Osteoblast (primary cell): ENCODE data around the gene NR2F1-AS1. TPM values are rescaled to one million over a fixed set of nuclear protein-coding genes. Genes with fewer than 3 reads are reported as not detected.

Experiments
- DNase-seq: peaks from one replicate; pipeline ENCODE4 v3.0.0; 2011; ENCODE audit warnings: low spot score, mixed read lengths; ENCODE audit not compliant: insufficient read length; ENCODE audit errors: missing footprints
- H2AFZ ChIP-seq: 2 replicates; pipeline ENCODE4 v1.6.0; 2011; ENCODE audit warnings: mild to moderate bottlenecking, low read length
- H3K27ac ChIP-seq: 2 replicates; pipeline ENCODE4 v1.5.1; 2011; ENCODE audit warnings: mild to moderate bottlenecking, low read depth, low read length, moderate library complexity
- H3K27me3 ChIP-seq: 2 replicates; pipeline ENCODE4 v1.6.0; 2012; ENCODE audit warnings: mild to moderate bottlenecking, control low read depth, inconsistent platforms, low read length, moderate library complexity; ENCODE audit not compliant: insufficient read depth
- H3K36me3 ChIP-seq: 2 replicates; pipeline ENCODE4 v1.5.1; 2011; ENCODE audit warnings: mild to moderate bottlenecking, low read length, control low read depth, moderate library complexity; ENCODE audit not compliant: insufficient read depth
- H3K4me1 ChIP-seq: 2 replicates; pipeline ENCODE4 v1.5.1; 2011; ENCODE audit warnings: mild to moderate bottlenecking, low read length, control low read depth, moderate library complexity; ENCODE audit not compliant: insufficient read depth
- H3K4me2 ChIP-seq: 2 replicates; pipeline ENCODE4 v1.6.0; 2011; ENCODE audit warnings: mild to moderate bottlenecking, low read length; ENCODE audit not compliant: insufficient read depth
- H3K4me3 ChIP-seq: fragments of 200-600 bp; sonication (generic); 3 replicates; pipeline ENCODE4 v1.5.1; 2012; ENCODE audit warnings: mild to moderate bottlenecking, low read length, inconsistent platforms; ENCODE audit not compliant: insufficient read depth
- H3K79me2 ChIP-seq: 2 replicates; pipeline ENCODE4 v1.6.0; 2012; ENCODE audit warnings: mild to moderate bottlenecking, low read length, control low read depth, inconsistent platforms; ENCODE audit not compliant: insufficient read depth
- H3K9me3 ChIP-seq: 2 replicates; pipeline ENCODE4 v1.5.1; 2011; ENCODE audit warnings: low read depth, low read length, control low read depth
- H4K20me1 ChIP-seq: 2 replicates; pipeline ENCODE4 v1.6.0; 2012; ENCODE audit warnings: mild to moderate bottlenecking, low read length, control low read depth; ENCODE audit not compliant: insufficient read depth
- CTCF ChIP-seq: IDR thresholded peaks from 2 replicates; pipeline ENCODE4 v1.5.1; 2011; ENCODE audit warnings: mild to moderate bottlenecking, low read depth, low read length, moderate library complexity; ENCODE audit errors: extremely low read depth
- total RNA-seq: library from RNA; depleted of rRNA; stranded (reverse); fragments of >200 nt; gene quantifications from 2 replicates; pipeline ENCODE4 v1.2.3, GENCODE V29; 2012

Gene NR2F1-AS1
- total RNA-seq, 1 donor: 15.9 TPM

- H3K4me1 ChIP-seq: no peaks in the 10 kb centered on the region
- DNase-seq: no peak
- H2AFZ ChIP-seq: no peak overlapping the region
- no peaks in the 10 kb centered on the region for H4K20me1 ChIP-seq
- no peaks in the 10 kb centered on the region for H3K79me2 ChIP-seq
- TF ChIP-seq CTCF: no peak
- no peak overlapping the region for H3K4me3 ChIP-seq
- H3K36me3 ChIP-seq: no peaks in the 10 kb centered on the region
- no peak overlapping the region for H3K4me2 ChIP-seq
- H3K27me3 ChIP-seq: no peaks in the 10 kb centered on the region
- no peaks in the 10 kb centered on the region for H3K9me3 ChIP-seq
- H3K27ac ChIP-seq: no peak overlapping the region
Observed at GRCh38 chr5:93384026-93384425, 197.0 kb downstream of the NR2F1-AS1 start.

- Histone ChIP-seq H3K79me2 (no peaks in the 10 kb centered on the region), H2AFZ (no peak overlapping the region), H3K9me3 (no peaks in the 10 kb centered on the region), H3K36me3 (no peaks in the 10 kb centered on the region), H3K27me3 (no peaks in the 10 kb centered on the region), H3K27ac (no peak overlapping the region), H3K4me2 (no peak overlapping the region), H4K20me1 (no peaks in the 10 kb centered on the region), H3K4me3 (no peak overlapping the region), H3K4me1 (no peaks in the 10 kb centered on the region)
- no peak for DNase-seq
- no peak for TF ChIP-seq CTCF
Observed at GRCh38 chr5:93382188-93382825, 198.7 kb downstream of the NR2F1-AS1 start.

- no peak overlapping the region for H3K4me3 ChIP-seq
- no peak for TF ChIP-seq CTCF
Observed at GRCh38 chr5:93381057-93381456, 200.0 kb downstream of the NR2F1-AS1 start.

GRCh38 chr5:93378073-93378472 is 202.9 kb downstream of the NR2F1-AS1 start:
- Histone ChIP-seq H3K79me2 (no peaks in the 10 kb centered on the region), H3K4me3 (no peak overlapping the region), H4K20me1 (no peaks in the 10 kb centered on the region), H3K36me3 (no peaks in the 10 kb centered on the region), H3K4me2 (no peak overlapping the region), H3K9me3 (no peaks in the 10 kb centered on the region), H3K27ac (no peak overlapping the region), H2AFZ (no peak overlapping the region), H3K27me3 (no peaks in the 10 kb centered on the region), H3K4me1 (no peaks in the 10 kb centered on the region)
- no peak for TF ChIP-seq CTCF
- no peak for DNase-seq

More at GRCh38 chr5:93381057-93381456, 200.0 kb downstream of the NR2F1-AS1 start:
- no peak overlapping the region for H3K4me2 ChIP-seq
- H3K27me3 ChIP-seq: no peaks in the 10 kb centered on the region
- no peaks in the 10 kb centered on the region for H4K20me1 ChIP-seq
- no peaks in the 10 kb centered on the region for H3K36me3 ChIP-seq
- H3K27ac ChIP-seq: no peak overlapping the region
- no peaks in the 10 kb centered on the region for H3K9me3 ChIP-seq
- H2AFZ ChIP-seq: no peak overlapping the region
- no peaks in the 10 kb centered on the region for H3K4me1 ChIP-seq
- no peak for DNase-seq
- H3K79me2 ChIP-seq: no peaks in the 10 kb centered on the region
